ENCODE results near the gene MS4A12.
"Not testable (repeated sequence)": the region's sequence is repeated elsewhere in the genome, so short reads cannot be mapped to it uniquely, and the experiment has no call there.

The MS4A12 gene

DNA sequence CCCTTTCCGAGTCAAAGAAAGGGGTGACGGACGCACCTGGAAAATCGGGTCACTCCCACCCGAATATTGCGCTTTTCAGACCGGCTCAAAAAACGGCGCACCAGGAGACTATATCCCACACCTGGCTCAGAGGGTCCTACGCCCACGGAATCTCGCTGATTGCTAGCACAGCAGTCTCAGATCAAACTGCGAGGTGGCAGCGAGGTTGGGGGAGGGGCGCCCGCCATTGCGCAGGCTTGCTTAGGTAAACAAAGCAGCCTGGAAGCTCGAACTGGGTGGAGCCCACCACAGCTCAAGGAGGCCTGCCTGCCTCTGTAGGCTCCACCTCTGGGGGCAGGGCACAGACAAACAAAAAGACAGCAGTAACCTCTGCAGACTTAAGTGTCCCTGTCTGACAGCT is 39.8 kb downstream of the MS4A12 start:
- H3K27ac Mint-ChIP-seq; H3K9me3 Mint-ChIP-seq; H3K36me3 Mint-ChIP-seq (ENCODE audit: low read depth); H3K4me1 Mint-ChIP-seq (ENCODE audit: low read depth); H3K4me3 Mint-ChIP-seq; DNase-seq: not testable (repeated sequence)
- peaks cover 20% of the 10 kb centered on the region for H3K27me3 Mint-ChIP-seq

DNA sequence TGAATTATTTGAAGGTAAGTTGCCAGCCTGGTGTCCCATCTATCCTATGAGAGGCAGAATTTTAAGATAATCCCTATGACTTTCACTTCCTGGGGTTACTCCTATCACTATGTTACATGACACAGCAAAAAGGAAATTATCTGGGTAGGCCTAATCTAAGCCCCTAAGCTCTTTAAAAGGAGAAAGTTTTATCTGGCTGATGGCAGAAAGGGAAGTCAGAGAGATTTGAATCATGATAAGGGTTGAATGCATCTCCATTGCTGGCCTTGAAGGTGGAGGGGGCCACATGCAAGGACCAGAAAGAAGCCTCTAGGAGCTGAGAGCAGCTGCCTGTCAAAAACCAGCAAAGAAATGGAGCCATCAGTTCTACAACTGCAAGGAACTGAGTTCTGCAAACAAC is 46.0 kb downstream of the MS4A12 start:
- not testable (repeated sequence) for H3K27me3 Mint-ChIP-seq; DNase-seq; H3K36me3 Mint-ChIP-seq (ENCODE audit: low read depth); H3K4me3 Mint-ChIP-seq; H3K4me1 Mint-ChIP-seq (ENCODE audit: low read depth); H3K9me3 Mint-ChIP-seq; H3K27ac Mint-ChIP-seq

DNA sequence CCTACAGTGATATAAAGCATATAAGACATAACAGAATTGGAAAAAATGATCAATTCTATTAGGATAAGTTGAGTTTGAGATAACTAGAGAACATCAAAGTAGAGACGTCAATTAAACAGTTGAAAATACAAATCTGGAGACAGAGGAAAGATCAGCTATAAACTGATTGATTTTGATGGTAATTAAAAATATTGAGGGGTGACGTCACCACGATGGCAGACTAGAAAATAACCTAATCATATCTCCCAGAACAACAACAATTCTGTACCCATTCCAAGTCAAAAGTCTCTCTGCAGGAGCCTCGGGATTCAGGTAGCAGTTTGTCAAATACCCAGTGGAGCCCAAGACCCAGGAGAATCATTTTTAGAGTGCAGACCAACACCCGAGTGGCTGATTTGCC is 51.5 kb downstream of the MS4A12 start:
- no peak overlapping the region for H3K27ac Mint-ChIP-seq
- no peaks in the 10 kb centered on the region for H3K4me1 Mint-ChIP-seq (ENCODE audit: low read depth)
- H3K36me3 Mint-ChIP-seq (ENCODE audit: low read depth), result no peaks in the 10 kb centered on the region
- H3K9me3 Mint-ChIP-seq, result peaks cover 2% of the 10 kb centered on the region
- H3K4me3 Mint-ChIP-seq, result no peak overlapping the region
- DNase-seq, result no peak
- peaks cover 14% of the 10 kb centered on the region for H3K27me3 Mint-ChIP-seq
